Stomach (tissue), 9 donors: Measurements from ENCODE around the gene ADGRE1. TPM values are rescaled to one million over a fixed set of nuclear protein-coding genes. Genes with fewer than 3 reads are reported as not detected.
"Not testable (repeated sequence)": the region's sequence is repeated elsewhere in the genome, so short reads cannot be mapped to it uniquely, and the experiment has no call there.

Experiments used
- DNase-seq, 2 donors: peaks; one replicate each; pipeline versions ENCODE4 v3.0.0 to v3.0.0-alpha.2; 2013 to 2019
- H3K27ac ChIP-seq, 5 donors: fragments of 200-600 bp in 4 of 5; sonication (generic) in 4 of 5; one replicate each; pipeline ENCODE4 v1.5.1; 2013 to 2019; ENCODE audit warnings: mild to moderate bottlenecking in 1 of 5, moderate library complexity in 1 of 5
- H3K27me3 ChIP-seq, 3 donors: fragments of 200-600 bp; sonication (generic); one replicate each; pipeline ENCODE4 v1.5.1; 2017 to 2019; ENCODE audit warnings: mixed run types in 1 of 3
- H3K36me3 ChIP-seq, 4 donors: fragments of 200-600 bp; sonication (generic); 1 replicate in 3 of 4; 2 replicates in 1 of 4; pipeline ENCODE4 v1.5.1; 2016 to 2019
- H3K4me1 ChIP-seq, 4 donors: fragments of 200-600 bp; sonication (generic); one replicate each; pipeline ENCODE4 v1.5.1; 2016 to 2019
- H3K4me3 ChIP-seq, 4 donors: fragments of 200-600 bp; sonication (generic) in 3 of 4; one replicate each; pipeline ENCODE4 v1.5.1; 2016 to 2019; ENCODE audit warnings: mild to moderate bottlenecking in 1 of 4
- H3K9me3 ChIP-seq, 4 donors: fragments of 200-600 bp; sonication (generic); one replicate each; pipeline ENCODE4 v1.5.1; 2016 to 2019
- CTCF ChIP-seq, 7 experiments: fragments of 450-650 bp in 4 of 7; fragments of 200-600 bp in 3 of 7; sonication (generic) in 3 of 7; IDR thresholded peaks; one replicate each; pipeline ENCODE4 v1.5.1; 2016 to 2019; ENCODE audit warnings: antibody characterized with exemption in 7 of 7, control low read depth in 2 of 7, mild to moderate bottlenecking in 1 of 7
- EP300 ChIP-seq: sonication (generic); formaldehyde crosslinking; IDR thresholded peaks from one replicate; pipeline ENCODE4 v1.6.1; 2017; ENCODE audit warnings: antibody characterized with exemption
- POLR2A ChIP-seq, 4 donors: fragments of 450-650 bp; IDR thresholded peaks; one replicate each; pipeline ENCODE4 v1.6.1; 2016; ENCODE audit warnings: antibody characterized with exemption in 4 of 4, control low read depth in 2 of 4, mild to moderate bottlenecking in 1 of 4, moderate library complexity in 1 of 4
- POLR2AphosphoS5 ChIP-seq, 3 donors: sonication (generic); formaldehyde crosslinking; IDR thresholded peaks; one replicate each; pipeline ENCODE4 v1.6.1; 2016; ENCODE audit warnings: antibody characterized with exemption in 3 of 3
- WGBS, 5 donors: extraction: QIAGEN DNeasy Blood & Tissue Kit in 3 of 5; methylation state at CpG; one replicate each; pipeline versions ENCODE4 v1.1.5 to v1.1.7; 2013 to 2018; 5-methylcytosine and 5-hydroxymethylcytosine counted together
- intact Hi-C: fragments of 100-400 bp; cut with DNase I; formaldehyde crosslinking; loops from one replicate; pipeline ENCODE4 v1.15.1; 2023; ENCODE audit warnings: low total_unique reads
- polyA plus RNA-seq, 3 donors: library from polyadenylated mRNA; stranded (reverse); fragments of 200-250 nt; gene quantifications; one replicate each; pipeline ENCODE4 v1.2.3, GENCODE V29; 2013
- total RNA-seq, 5 donors: library from RNA; depleted of rRNA; stranded (reverse); fragments of >200 nt; gene quantifications; one replicate each; pipeline versions ENCODE4 v1.1.0 to v1.2.3, GENCODE V29; 2014 to 2016
- donor health status: healthy with polysubstance abuse.
- donor health status: Bipolar disorder and iron deficiency.
- donor health status: healthy.

The ADGRE1 gene
- total and polyA plus RNA-seq, 8 donors = 0.30 to 5.8 (median 0.40) TPM; not detected in 4

- Histone ChIP-seq H3K4me3 (no peak overlapping the region), H3K27me3 (peaks cover 0 to 54% (median 0%) of the 10 kb centered on the region in 3 donors), H3K9me3 (no peaks in the 10 kb centered on the region), H3K27ac (no peak overlapping the region), H3K4me1 (peaks cover 0 to 17% (median 8%) of the 10 kb centered on the region in 4 donors), H3K36me3 (no peaks in the 10 kb centered on the region)
- intact Hi-C loops = loop anchor here (10.0 kb wide), 2 partner anchors 132 to 342 kb away; partner anchors contain the start of genes GPR108 and TRIP10
- no peak for DNase-seq
- 56 to 69% (median 58%) methylated on average over 6 of the region's 6 CpGs for WGBS, 5 donors
- TF ChIP-seq CTCF (IDR thresholded peaks at IDR 0.05) = no peak
- no peak for TF ChIP-seq POLR2AphosphoS5 (IDR thresholded peaks at IDR 0.05)
- no peak for TF ChIP-seq POLR2A (IDR thresholded peaks at IDR 0.05)
- no peak for TF ChIP-seq EP300
These were observed 20.6 kb upstream of the ADGRE1 start for GRCh38 chr19:6866741-6867151.

- H3K4me1 ChIP-seq = peaks cover 0 to 9% (median under 1%) of the 10 kb centered on the region in 4 donors
- intact Hi-C loops = loop anchor here (10.0 kb wide), 2 partner anchors 134 to 344 kb away; partner anchors contain the start of genes GPR108 and TRIP10
- no peak for TF ChIP-seq POLR2AphosphoS5 (IDR thresholded peaks at IDR 0.05)
- no peak for TF ChIP-seq EP300
- no peak for TF ChIP-seq CTCF (IDR thresholded peaks at IDR 0.05)
- no peak for TF ChIP-seq POLR2A (IDR thresholded peaks at IDR 0.05)
- H3K27ac ChIP-seq = no peak overlapping the region
- H3K36me3 ChIP-seq = no peaks in the 10 kb centered on the region
- no peaks in the 10 kb centered on the region for H3K9me3 ChIP-seq
- peaks cover 0 to 54% (median 0%) of the 10 kb centered on the region in 3 donors for H3K27me3 ChIP-seq
- H3K4me3 ChIP-seq = no peak overlapping the region
- DNase-seq = peak in 1 of 2 donors; percentile 22
- WGBS, 5 donors = 4 to 10% (median 7%) methylated on average over 4 of the region's 4 CpGs
These were observed 19.0 kb upstream of the ADGRE1 start for GRCh38 chr19:6868351-6868750.

GRCh38 chr19:6869151-6869882 lies 18.1 kb upstream of the ADGRE1 start:
- H3K4me1 ChIP-seq, H3K9me3 ChIP-seq, H3K4me3 ChIP-seq, DNase-seq, H3K36me3 ChIP-seq, H3K27ac ChIP-seq: not testable (repeated sequence)
- WGBS, 5 donors = 88 to 92% (median 90%) methylated on average over 20 to 22 of the region's 22 CpGs
- intact Hi-C loops = loop anchor here (10.0 kb wide), 2 partner anchors 135 to 345 kb away; partner anchors contain the start of genes GPR108 and TRIP10
- peaks cover 0 to 46% (median 0%) of the 10 kb centered on the region in 3 donors for H3K27me3 ChIP-seq

- H3K4me1 ChIP-seq = no peaks in the 10 kb centered on the region
- 79 to 84% (median 80%) methylated on average over 10 of the region's 10 CpGs for WGBS, 5 donors
- no peak for DNase-seq
- no peak overlapping the region for H3K27ac ChIP-seq
- H3K36me3 ChIP-seq = no peaks in the 10 kb centered on the region
- no peak for TF ChIP-seq POLR2A (IDR thresholded peaks at IDR 0.05)
- H3K9me3 ChIP-seq = peaks cover 0 to 8% (median under 1%) of the 10 kb centered on the region in 4 donors
- no peak overlapping the region for H3K4me3 ChIP-seq
- H3K27me3 ChIP-seq = peaks cover 0 to 27% (median 0%) of the 10 kb centered on the region in 3 donors
- intact Hi-C loops = no loop called here
These were observed 13.5 kb upstream of the ADGRE1 start for GRCh38 chr19:6873708-6874431.

GRCh38 chr19:6875218-6875617 lies 12.2 kb upstream of the ADGRE1 start:
- Histone ChIP-seq H3K27me3 (peaks cover 0 to 24% (median 0%) of the 10 kb centered on the region in 3 donors), H3K9me3 (peaks cover 0 to 16% (median 12%) of the 10 kb centered on the region in 4 donors), H3K4me1 (no peaks in the 10 kb centered on the region), H3K4me3 (no peak overlapping the region), H3K27ac (no peak overlapping the region), H3K36me3 (no peaks in the 10 kb centered on the region)
- intact Hi-C loops = no loop called here
- 73 to 96% (median 89%) methylated on average over 2 of the region's 2 CpGs for WGBS, 5 donors
- no peak for DNase-seq
- TF ChIP-seq EP300 (no peak), CTCF (IDR thresholded peaks at IDR 0.05) (no peak), POLR2A (IDR thresholded peaks at IDR 0.05) (no peak), POLR2AphosphoS5 (IDR thresholded peaks at IDR 0.05) (no peak)
